ENCODE data around the gene CCDC90B. TPM values are rescaled to one million over a fixed set of nuclear protein-coding genes. Genes with fewer than 3 reads are reported as not detected.

The CCDC90B gene
- total and polyA plus RNA-seq, 2 of the 13 experiments (the other 11 are each of a cell fraction or from before 2014, with no cell fraction given), result 17.1 to 46.1 TPM

DNA sequence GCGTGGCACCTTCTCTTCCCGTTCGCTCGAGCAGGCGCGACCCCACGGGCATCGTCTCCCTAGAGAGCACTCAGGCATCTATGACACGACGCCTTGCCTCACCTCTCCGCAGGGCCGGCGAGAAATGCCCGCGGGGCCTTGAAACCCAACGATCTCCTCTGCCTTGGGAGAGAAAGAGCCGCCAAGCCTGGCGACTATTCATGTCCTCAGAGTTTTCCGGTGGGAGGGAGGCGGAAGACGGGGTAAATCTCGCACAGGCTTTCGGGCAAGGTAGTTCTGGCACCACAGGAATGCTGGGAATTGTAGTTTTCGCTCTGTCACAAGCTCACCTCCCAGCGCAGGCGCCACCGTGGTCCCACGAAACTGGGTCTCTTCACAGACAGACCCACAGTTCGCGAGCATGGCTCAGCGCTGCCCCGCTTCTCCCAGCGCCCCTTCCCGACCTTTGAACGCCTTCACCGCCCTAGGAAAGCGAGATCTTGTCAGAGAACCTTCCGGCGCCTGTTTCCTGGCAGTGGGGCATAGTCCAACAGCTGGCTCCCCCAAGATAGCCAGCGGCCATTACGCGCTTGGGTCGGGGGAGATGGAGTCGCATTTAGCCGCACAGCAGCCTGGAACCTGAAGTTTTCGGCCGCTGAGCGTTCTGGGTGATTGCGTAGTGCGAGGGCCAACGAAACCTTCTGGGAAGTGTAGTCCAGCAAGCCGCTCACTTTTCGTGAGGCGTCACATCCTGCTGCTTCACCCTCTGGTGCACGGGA, at the start of gene CCDC90B (continued):
- TF ChIP-seq GLMP (CRISPR knock-in tag; IDR thresholded peaks at IDR 0.05; ENCODE audit: borderline replicate concordance) (no peak), ZNF747 (CRISPR knock-in tag; IDR thresholded peaks at IDR 0.05; ENCODE audit: borderline replicate concordance) (peak; percentile 79; the same call in 1 of the 2 replicates), KDM4B (CRISPR knock-in tag; IDR thresholded peaks at IDR 0.05) (peak; percentile 38; the same call in 1 of the 2 replicates), ZBTB1 (CRISPR knock-in tag; IDR thresholded peaks at IDR 0.05; ENCODE audit: borderline replicate concordance) (no peak), ZNF33B (CRISPR knock-in tag; IDR thresholded peaks at IDR 0.05) (peak; percentile 0; the same call in 1 of the 2 replicates), ZNF768 (CRISPR knock-in tag; IDR thresholded peaks at IDR 0.05) (peak; percentile 40; the same call in 1 of the 2 replicates), ZNF224 (CRISPR knock-in tag; IDR thresholded peaks at IDR 0.05) (peak; percentile 94; the same call in 1 of the 2 replicates), ZNF383 (CRISPR knock-in tag; IDR thresholded peaks at IDR 0.05; ENCODE audit: borderline replicate concordance) (no peak), GTF2F1 (IDR thresholded peaks at IDR 0.05; ENCODE audit: low read length) (no peak), ZFP62 (CRISPR knock-in tag; IDR thresholded peaks at IDR 0.05) (peak; percentile 30; the same call in 1 of the 2 replicates), SMYD3 (CRISPR knock-in tag; IDR thresholded peaks at IDR 0.05) (peak; percentile 78; the same call in 1 of the 2 replicates), SETDB1 (CRISPR knock-in tag; IDR thresholded peaks at IDR 0.05; ENCODE audit: borderline replicate concordance) (no peak), KIAA2018 (CRISPR knock-in tag; IDR thresholded peaks at IDR 0.05; ENCODE audit: borderline replicate concordance) (no peak), ISX (CRISPR knock-in tag; conservative IDR thresholded peaks at IDR 0.05) (no peak), ZBTB7B (CRISPR knock-in tag; IDR thresholded peaks at IDR 0.05) (peak; percentile 26; the same call in 1 of the 2 replicates), SP5 (CRISPR knock-in tag; IDR thresholded peaks at IDR 0.05; ENCODE audit: borderline replicate concordance, low read depth) (peak; percentile 76), ZNF75D (CRISPR knock-in tag; IDR thresholded peaks at IDR 0.05; ENCODE audit: borderline replicate concordance) (no peak), ZNF773 (CRISPR knock-in tag; IDR thresholded peaks at IDR 0.05; ENCODE audit: borderline replicate concordance) (no peak), ZSCAN5A (CRISPR knock-in tag; IDR thresholded peaks at IDR 0.05; ENCODE audit: borderline replicate concordance) (peak; percentile 26; the same call in 1 of the 2 replicates)

Measured in HepG2 (cell line).